Endothelial cell of hepatic sinusoid (primary cell): ENCODE data around the gene NRN1L.

ENCODE experiments used
- in situ Hi-C: cut with HindIII; loops from 2 replicates; pipeline ENCODE4 v1.10.0; 2017; ENCODE audit warnings: low sequenced_read_pairs

NRN1L gene

DNA sequence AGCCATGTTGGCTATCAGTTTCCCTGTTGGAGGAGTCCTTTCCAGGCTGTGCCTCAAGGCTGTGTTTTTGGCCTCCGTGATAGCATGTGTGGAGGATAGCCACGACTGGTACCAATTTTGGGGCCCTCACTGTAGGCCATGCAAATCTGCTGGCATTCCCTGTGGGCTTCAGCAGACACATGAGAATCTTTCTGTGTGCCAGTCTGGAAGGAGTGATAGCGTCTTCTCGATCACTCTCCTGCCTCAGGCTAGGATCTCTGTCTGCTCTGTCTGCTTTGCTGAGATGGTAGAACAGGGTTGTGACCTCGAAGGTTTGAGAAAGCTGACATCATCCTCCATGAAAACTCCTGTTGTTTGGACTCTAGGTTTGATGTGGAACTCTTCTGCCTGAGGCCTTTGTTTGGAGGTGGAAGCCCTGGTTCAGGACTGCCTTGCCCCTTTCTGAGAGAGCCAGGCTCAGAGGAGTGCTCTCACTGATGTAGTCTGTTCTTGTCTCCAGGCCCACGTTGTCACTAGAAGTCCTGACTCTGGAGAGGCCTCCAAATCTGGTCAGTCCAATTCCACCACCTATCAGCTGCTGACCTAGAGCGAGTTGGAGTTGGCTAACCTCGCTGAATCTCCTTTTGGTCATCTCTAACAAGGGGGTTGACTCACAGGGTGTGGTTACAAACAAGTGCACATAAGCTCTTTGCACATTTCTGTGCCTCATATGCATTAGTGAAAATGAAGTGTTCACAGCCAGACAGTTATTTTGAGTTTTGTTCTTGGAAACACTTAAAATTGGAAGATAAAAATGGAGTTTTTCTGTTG is 23.9 kb upstream of the NRN1L start:
- in situ Hi-C loops = loop anchor here (5.0 kb wide), 1 partner anchor 38 kb away; no protein-coding TSS in a partner anchor

DNA sequence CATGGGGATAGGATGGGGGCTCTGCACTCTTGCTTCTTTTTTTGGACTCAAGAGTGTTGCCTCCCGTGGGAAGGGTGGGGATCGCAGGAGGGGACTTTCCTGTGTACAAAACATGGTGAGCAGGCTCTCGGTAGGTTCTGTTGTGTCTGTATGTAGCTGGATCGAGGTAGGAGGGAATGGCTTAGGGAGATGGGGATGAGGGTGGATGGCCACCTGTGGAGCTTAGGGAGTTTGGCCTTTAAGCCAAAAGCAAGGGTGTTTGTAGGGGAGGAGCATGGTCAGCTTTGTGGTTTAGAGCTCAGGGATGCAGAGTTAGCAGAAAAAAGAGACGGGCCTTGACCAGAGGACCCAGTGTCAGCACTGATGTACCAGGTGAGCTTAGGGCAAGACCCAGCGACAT is 22.8 kb upstream of the NRN1L start:
- in situ Hi-C loops = loop anchor here (5.0 kb wide), 1 partner anchor 40 kb away; no protein-coding TSS in a partner anchor

DNA sequence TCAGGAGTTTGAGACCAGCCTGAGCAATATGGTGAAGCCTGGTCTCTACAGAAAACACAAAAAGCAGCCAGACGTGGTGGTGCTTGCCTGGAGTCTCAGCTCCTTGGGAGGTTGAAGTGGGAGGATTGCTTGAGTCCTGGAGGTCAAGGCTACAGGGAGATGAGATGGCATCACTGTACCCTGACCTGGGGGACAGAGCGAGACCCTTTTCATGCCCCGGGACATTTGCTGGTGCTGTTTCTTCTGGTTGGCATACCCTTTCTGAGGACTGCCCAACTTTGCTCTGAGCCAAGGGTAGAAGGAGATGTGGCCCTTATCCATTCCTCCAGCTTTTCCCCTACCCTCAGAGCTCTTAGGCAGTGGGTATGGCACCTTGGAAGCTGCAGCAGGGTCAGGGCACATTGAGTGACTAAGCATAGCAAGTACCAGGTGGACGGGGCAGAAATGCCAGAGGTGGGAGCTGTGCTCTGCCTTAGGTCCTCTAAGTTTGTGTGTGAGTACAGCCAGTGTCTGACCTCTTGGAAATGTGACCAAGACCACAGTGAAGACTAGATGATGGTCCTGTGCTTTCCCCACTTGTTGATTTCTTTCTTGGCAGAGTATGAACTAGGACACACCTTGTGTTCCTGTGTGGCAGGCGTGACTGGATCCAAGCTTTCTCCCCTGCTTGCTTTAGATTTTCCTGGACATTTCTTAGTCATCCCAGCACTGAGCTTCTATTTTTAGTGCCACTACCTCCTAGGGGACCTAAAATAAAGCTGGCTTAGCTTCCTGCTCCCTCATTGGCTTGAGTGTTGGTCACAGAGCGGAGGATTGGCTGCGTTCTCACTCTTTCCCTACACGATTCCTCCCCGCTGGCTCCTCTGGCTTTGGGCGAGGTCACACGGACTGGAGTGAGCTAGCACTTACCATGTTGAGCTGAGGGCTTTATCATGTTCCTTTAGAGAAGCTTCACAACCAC is 21.8 kb upstream of the NRN1L start:
- in situ Hi-C loops = loop anchor here (5.0 kb wide), 1 partner anchor 41 kb away; no protein-coding TSS in a partner anchor

DNA sequence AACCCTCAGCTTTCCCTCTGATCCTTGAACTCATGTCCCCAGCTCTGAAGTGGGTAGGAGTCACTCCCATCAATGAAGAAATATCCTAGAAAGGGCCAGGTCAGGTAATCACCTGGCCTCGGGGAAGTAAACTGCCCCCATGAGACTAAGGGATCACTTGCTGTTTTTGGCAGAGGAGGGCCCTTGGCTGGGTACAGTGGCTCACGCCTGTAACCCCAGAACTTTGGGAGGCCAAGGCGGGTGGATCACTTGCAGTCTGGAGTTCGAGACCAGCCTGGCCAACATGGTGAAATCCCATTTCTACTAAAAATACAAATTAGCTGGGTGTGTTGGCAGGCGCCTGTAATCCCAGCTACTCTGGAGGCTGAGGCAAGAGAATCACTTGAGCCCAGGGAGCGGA is 20.6 kb upstream of the NRN1L start:
- in situ Hi-C loops = loop anchor here (5.0 kb wide), 1 partner anchor 42 kb away; no protein-coding TSS in a partner anchor

DNA sequence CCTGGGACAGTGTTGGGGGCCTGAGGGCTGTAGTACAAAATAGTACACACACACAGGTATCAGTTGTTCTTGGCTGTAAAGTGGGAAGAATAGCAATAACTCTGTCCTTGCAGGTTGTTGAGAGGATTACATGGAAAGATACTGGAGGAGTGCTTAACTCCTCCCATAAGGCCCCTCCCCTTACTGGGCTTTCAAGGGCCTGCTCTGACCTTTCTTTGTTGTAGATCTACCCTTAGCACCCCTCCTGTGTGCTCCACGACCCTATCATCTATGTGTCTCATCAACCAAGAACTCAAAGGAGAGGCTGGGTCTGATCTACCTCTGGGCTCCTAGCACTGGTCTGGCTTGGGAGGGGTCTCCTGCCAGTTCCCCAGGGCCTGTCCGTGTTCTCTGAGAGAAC is 20.1 kb upstream of the NRN1L start:
- in situ Hi-C loops = loop anchor here (5.0 kb wide), 1 partner anchor 42 kb away; no protein-coding TSS in a partner anchor

DNA sequence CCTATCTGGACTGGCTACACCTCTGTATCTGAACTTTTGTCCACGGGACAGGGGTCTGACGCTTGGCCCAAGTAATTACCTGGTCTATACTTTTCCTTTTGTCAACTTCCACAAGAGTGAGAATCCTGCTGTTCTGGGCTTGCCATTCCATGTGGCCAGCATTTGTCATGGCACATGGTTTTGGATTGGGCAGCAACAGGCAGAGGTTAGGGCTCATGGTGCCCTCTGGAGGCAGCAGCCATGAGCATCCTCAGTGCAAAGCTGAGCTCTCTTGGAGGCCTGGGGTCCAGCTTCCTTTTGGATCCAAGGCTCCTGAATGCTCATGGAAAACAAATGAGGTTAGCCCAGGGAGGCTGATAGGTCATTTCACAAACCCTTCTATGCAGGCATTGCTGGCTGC is 19.4 kb upstream of the NRN1L start:
- in situ Hi-C loops = no loop called here

DNA sequence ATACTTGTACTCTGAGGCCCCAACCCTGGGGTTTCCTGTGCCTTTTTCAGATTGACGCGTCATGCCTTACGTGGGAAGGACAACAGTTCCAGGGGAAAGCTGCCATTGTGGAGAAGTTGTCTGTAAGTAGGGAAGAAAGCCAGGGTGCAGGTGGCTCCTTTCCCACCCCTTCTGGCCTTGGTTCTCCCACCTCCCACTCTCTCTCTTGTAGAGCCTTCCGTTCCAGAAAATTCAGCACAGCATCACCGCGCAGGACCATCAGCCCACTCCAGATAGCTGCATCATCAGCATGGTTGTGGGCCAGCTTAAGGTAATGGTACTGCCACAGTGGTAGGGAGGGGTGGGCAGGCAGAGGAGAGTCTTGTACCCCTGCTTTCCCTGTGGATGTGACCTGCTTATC is 16.4 kb upstream of the NRN1L start:
- in situ Hi-C loops = no loop called here

DNA sequence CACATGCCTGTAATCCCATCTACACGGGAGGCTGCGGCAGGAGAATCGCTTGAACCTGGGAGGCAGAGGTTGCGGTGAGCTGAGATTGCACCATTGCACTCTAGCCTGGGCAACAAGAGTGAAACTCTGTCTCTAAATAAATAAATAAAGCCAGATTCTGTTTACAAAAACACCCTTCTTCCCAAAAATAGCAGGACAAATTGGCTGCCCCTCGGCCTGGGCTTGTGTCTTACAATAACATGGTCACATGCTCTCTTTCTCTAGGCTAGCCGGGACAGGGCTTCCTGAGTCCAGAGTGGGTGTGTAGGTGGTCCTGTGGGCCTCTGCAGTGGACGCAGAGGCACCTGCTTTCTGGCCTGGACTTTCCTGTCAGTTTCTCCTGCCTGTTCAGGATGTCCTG is 15.0 kb upstream of the NRN1L start:
- in situ Hi-C loops = no loop called here

DNA sequence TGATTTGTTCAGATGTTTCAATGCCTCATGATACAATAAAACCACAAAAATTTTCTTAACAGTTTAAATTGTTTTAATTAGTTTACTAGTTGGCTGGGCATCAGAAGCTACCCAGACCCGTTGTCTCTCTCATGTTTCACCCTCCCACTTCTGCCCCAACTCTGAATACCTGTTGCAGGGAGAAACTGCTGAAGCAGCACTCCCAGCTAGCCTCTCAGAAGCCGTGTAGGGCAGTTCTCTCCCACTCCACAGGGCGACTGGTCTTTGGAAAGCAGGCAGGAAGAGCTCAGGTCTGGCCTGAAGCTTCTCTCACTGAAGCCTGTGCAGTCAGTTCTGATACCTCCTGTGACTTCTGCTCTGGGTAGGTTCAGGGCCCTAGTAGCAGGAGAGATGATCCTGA is 13.4 kb upstream of the NRN1L start:
- in situ Hi-C loops = no loop called here

DNA sequence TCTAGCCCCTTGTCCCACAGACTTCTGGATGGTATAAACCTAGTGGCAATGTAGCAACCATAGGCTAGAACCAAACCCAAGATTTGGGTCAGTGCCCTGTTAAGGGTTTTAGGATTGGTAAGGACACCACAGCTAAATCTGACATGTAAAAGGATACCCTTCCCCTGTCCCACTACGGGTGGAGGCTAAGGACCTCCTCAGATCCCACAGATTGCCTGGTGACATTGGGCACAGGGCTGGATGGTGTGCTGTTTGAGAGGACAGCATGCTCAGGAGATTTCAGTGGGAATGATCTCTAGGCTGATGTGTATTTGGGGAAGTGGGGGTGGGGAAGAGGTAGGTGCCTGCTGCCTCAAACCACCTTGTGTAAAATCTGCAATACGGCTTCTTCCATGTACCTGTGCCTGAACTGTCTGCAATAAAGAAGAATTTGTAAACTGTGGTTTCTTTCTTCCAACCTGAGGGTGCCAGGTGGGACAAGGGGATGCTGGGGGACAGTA is 12.5 kb upstream of the NRN1L start:
- in situ Hi-C loops = no loop called here

DNA sequence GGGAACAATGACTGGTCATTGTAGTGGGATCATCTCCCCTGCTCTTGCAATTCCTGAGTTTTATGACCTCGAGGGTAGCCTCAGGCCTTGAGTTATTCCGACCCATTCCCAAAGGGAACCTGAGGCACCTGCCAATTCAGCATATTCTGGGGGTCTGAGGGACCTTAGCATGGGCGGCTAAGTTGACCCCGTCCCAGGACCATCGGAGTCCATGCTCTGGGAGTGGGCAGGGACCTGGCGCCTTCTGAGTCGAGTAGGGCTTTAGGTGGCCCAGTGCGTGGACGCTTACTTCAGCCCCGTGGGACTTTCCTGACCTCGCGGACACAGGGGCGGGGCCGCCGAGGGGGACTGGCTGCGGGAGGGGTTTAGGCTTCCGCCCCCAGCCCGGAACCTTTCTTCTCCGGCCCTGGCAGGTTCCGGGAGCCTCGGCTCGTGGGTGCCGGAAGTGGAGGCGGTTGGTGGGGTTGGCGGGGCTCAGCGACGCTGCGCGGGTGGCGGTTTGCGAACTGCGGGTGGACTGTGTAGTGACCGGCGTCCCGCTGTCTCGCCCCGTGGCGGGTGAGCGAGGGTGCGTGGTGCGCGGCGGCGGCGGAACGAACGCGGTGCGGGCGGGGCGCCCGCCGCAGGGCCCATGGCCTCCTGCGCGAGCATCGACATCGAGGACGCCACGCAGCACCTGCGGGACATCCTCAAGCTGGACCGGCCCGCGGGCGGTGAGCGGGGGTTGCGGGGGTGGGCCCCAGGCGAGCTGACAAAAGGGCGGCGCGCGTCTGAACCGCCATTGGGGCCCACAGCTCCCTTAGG is 11.9 kb upstream of the NRN1L start, which contains the start of gene EDC4:
EDC4 (plus strand) TSS at position 422 of the 804 bp plus-strand sequence; CDS start at position 632, 210 bp downstream.
- in situ Hi-C loops = no loop called here

DNA sequence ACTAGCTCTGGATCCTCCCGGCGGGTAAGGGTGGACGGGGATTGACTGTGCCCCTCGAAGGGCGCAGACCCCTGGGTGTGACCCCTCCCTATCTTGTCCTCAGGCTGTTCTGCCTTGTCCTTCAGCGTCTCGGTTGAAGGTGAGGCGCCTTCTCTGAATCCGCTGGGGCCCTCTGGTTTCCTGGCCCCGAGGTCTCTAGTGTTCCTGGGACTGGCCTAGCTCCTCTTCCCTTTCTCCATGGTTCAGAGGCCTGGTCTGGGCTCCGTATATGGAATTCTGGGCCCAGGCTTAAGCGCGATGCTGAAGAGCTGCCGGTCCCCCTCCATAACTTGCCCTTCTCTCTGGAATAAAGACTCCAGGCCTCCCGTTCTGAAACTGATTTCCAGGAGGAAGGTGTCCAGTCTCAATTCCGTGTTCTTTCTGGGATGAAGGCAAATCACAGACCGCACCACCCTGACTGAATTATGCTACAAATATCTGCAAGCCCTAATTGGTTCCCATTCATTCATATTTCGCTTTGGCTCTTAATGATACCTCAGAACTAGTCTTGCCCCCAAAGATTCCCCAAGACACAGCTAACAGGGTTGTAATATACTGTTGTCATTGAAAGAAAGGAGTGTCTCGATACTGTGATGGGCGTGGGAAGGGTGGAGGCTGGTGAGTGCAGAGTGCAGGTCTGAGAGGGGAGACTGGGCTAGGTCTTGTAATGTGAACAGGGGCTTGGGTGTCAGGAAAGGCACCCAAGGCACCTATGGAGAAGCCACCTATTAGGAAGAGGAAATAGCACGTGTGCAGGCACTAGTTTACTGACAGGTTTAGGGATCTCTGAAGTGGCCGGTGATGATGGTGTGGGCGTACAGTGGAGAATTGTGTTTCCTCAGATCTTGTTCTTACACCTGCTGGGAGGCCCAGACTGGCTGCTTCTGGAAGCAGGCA is 11.0 kb upstream of the NRN1L start:
- in situ Hi-C loops = no loop called here

DNA sequence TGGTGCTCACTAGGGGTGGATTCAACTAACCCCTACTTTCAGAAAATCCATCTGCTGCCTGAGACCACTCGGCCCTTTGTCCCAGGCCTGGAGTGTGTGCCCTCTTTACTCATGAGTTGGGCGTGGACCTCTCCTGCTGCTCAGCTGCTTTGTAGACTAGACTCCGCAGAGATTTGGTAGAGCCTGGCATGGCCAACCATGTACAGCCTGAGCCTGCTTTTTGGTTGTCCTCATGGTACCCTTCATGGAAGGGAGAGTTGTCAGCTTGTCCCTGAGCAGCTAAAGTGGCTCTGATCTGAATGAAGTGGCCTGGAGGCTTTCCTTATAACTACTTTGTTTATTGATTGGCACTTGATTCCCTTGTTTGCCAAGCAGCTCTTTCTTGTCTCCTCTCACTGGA is 10.3 kb upstream of the NRN1L start:
- in situ Hi-C loops = no loop called here

DNA sequence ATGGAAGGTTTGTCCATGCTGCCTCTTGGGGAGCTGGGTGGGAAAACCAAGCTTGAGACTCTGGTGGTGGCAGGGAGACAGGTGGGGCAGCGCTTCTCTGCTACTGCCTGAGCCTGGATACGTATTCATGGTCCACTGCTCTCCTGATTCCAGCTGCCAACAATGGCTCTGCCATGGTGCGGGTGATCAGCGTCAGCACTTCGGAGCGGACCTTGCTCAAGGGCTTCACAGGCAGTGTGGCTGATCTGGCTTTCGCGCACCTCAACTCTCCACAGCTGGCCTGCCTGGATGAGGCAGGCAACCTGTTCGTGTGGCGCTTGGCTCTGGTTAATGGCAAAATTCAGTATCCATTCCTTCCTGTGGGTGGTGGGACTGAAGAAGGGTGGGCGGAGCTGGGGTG is 7.6 kb upstream of the NRN1L start:
- in situ Hi-C loops = loop anchor here (25.0 kb wide), 1 partner anchor 185 kb away; no protein-coding TSS in a partner anchor

DNA sequence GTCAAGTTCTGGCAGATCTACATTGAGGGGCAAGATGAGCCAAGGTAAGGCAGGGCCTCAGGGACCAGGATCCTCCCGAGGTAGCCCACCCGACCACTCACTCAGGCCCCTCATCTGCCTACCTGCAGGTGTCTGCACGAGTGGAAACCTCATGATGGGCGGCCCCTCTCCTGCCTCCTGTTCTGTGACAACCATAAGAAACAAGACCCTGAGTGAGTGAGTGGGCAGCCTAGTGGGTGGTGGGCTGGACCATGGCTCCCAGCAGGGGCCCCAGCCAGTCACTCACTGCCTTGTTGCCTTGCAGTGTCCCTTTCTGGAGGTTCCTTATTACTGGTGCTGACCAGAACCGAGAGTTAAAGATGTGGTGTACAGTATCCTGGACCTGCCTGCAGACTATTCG is 6.5 kb upstream of the NRN1L start:
- in situ Hi-C loops = loop anchor here (25.0 kb wide), 1 partner anchor 184 kb away; no protein-coding TSS in a partner anchor

DNA sequence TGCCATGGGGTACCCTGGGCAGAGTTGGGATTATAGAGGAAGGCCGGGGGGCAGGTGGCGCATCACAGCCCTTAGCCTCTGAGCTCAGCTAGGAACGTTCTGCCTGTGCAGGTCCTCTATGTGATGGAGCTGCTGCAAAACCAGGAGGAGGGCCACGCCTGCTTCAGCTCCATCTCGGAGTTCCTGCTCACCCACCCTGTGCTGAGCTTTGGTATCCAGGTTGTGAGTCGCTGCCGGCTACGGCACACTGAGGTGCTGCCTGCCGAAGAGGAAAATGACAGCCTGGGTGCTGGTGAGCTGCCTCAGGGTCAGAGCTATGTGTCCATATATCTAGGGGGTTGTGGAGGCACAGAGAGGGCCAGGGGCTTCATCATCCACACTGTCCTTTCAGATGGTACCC is 5.8 kb upstream of the NRN1L start:
- in situ Hi-C loops = loop anchor here (25.0 kb wide), 1 partner anchor 183 kb away; no protein-coding TSS in a partner anchor

DNA sequence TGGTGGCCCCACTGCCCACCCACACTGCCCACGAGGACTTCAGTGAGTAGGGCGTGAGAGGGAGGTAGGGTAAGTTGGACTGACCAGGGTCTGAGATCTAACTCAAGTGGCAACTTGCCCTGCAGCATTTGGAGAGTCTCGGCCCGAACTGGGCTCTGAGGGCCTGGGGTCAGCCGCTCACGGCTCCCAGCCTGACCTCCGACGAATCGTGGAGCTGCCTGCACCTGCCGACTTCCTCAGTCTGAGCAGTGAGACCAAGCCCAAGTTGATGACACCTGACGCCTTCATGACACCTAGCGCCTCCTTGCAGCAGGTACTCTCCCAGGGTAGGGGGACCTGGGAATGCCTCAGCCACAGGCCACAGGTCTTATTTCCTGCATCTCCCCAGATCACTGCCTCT is 5.2 kb upstream of the NRN1L start:
- in situ Hi-C loops = loop anchor here (25.0 kb wide), 1 partner anchor 183 kb away; no protein-coding TSS in a partner anchor

DNA sequence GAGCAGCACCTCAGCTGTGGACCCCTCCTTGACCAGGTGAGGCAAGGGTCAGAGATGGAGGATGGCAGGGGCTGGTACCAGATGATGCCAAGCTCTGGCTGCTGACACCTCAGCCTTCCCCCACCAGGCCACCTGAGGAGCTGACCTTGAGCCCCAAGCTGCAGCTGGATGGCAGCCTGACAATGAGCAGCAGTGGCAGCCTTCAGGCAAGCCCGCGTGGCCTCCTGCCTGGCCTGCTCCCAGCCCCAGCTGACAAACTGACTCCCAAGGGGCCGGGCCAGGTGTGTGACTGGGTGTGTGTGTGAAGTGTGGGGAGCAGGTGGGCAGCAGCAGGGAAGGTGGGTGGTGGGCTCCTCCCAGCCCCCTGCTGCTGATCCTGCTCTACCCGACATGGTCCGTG is 4.7 kb upstream of the NRN1L start:
- in situ Hi-C loops = loop anchor here (10.0 to 25.0 kb wide), 2 partner anchors 125 to 182 kb away; no protein-coding TSS in a partner anchor

DNA sequence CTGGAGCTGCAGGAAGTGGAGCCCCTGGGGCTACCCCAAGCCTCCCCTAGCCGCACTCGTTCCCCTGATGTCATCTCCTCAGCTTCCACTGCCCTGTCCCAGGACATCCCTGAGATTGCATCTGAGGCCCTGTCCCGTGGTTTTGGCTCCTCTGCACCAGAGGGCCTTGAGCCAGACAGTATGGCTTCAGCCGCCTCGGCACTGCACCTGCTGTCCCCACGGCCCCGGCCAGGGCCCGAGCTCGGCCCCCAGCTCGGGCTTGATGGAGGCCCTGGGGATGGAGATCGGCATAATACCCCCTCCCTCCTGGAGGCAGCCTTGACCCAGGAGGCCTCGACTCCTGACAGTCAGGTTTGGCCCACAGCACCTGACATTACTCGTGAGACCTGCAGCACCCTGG is 4.1 kb upstream of the NRN1L start:
- in situ Hi-C loops = loop anchor here (10.0 to 25.0 kb wide), 2 partner anchors 124 to 182 kb away; no protein-coding TSS in a partner anchor
